Measurements from ENCODE around the gene RFWD3. TPM values are rescaled to one million over a fixed set of nuclear protein-coding genes. Genes with fewer than 3 reads are reported as not detected.

The RFWD3 gene
- total RNA-seq, 3 donors from 2014 or later (not counting 1 experiment from before 2014, with no cell fraction given): 41.1 to 53.4 (median 47.5) TPM

DNA sequence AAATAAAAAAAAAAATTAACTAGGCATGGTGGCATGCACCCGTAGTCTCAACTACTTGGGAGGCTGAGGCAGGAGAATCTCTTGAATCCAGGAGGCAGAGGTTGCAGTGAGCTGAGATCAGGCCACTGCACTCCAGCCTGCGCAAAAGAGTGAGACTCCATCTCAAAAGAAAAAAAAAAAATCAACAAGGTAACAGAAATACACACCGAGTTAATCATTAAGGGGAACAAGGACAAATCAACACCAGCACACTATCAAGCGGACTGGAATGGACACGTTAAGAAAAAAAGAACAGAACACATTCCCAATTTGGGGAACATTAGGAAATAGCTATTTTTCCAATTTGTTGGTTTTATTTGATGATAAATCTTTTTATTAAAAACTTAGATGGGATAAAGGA, 31.4 kb downstream of the RFWD3 start:
- 67% methylated on average over 3 of the region's 5 CpGs for WGBS (ENCODE audit: insufficient coverage)
- intact Hi-C loops (cut with micrococcal nuclease): no loop called here
- Mint-ChIP-seq H3K27ac (no peak overlapping the region), H3K36me3 (peaks cover 11% of the 10 kb centered on the region), H3K27me3 (ENCODE audit: low read depth in 2 of 2) (no peaks in the 10 kb centered on the region), H3K4me1 (no peaks in the 10 kb centered on the region), H3K4me3 (no peak overlapping the region), H3K9me3 (no peaks in the 10 kb centered on the region)
- DNase-seq (no peak), ATAC-seq (no peak)
- Histone ChIP-seq H3K4me3 (ENCODE audit: low read length) (no peak overlapping the region), H3K9me3 (ENCODE audit: control insufficient read depth, insufficient read depth, low read length) (no peaks in the 10 kb centered on the region), H3K4me1 (ENCODE audit: control insufficient read depth, insufficient read depth, low read length) (no peaks in the 10 kb centered on the region), H3K27me3 (ENCODE audit: control insufficient read depth, insufficient read depth, low read length) (no peaks in the 10 kb centered on the region), H3K27ac (ENCODE audit: low read length) (no peak overlapping the region), H3K36me3 (ENCODE audit: control insufficient read depth, insufficient read depth, low read length) (peaks cover 65% of the 10 kb centered on the region)
- no peak for TF ChIP-seq CTCF (IDR thresholded peaks at IDR 0.05)

DNA sequence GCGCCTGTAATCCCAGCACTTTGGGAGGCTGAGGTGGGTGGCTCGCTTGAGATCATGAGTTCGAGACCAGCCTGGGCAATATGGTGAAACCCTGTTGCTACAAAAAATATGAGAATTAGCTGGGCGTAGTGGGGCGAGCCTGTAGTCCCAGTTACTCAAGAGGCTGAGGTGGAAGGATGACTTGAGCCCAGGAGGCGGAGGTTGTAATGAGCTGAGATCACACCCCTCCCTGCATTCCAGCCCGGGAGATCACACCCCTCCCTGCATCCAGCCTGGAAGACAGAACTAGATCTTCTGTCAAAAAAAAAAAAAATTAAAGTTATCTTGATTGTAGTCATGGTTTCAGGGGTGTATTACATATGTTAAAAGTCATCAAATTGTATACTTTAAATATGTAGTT, 33.0 kb downstream of the RFWD3 start:
- Mint-ChIP-seq H3K4me3 (no peak overlapping the region), H3K9me3 (no peaks in the 10 kb centered on the region), H3K27me3 (ENCODE audit: low read depth in 2 of 2) (no peaks in the 10 kb centered on the region), H3K36me3 (peaks cover 19% of the 10 kb centered on the region), H3K27ac (no peak overlapping the region), H3K4me1 (no peaks in the 10 kb centered on the region)
- TF ChIP-seq CTCF (IDR thresholded peaks at IDR 0.05): no peak
- no peak for DNase-seq
- no peak overlapping the region for H3K27ac ChIP-seq (ENCODE audit: low read length)
- no peaks in the 10 kb centered on the region for H3K9me3 ChIP-seq (ENCODE audit: control insufficient read depth, insufficient read depth, low read length)
- ATAC-seq: no peak
- peaks cover 68% of the 10 kb centered on the region for H3K36me3 ChIP-seq (ENCODE audit: control insufficient read depth, insufficient read depth, low read length)
- 99% methylated on average over 6 of the region's 7 CpGs for WGBS (ENCODE audit: insufficient coverage)
- no peaks in the 10 kb centered on the region for H3K4me1 ChIP-seq (ENCODE audit: control insufficient read depth, insufficient read depth, low read length)
- H3K27me3 ChIP-seq (ENCODE audit: control insufficient read depth, insufficient read depth, low read length): no peaks in the 10 kb centered on the region
- no peak overlapping the region for H3K4me3 ChIP-seq (ENCODE audit: low read length)
- intact Hi-C loops (cut with micrococcal nuclease): no loop called here

- Mint-ChIP-seq H3K4me3 (no peak overlapping the region), H3K27me3 (ENCODE audit: low read depth in 2 of 2) (no peaks in the 10 kb centered on the region), H3K27ac (peak overlapping the region; percentile 27 to 28), H3K4me1 (peaks cover 6% of the 10 kb centered on the region in 2 donors), H3K36me3 (peaks cover 18% of the 10 kb centered on the region), H3K9me3 (no peaks in the 10 kb centered on the region)
- DNase-seq (no peak), ATAC-seq (no peak)
- no peak for TF ChIP-seq CTCF (IDR thresholded peaks at IDR 0.05)
- intact Hi-C loops (cut with micrococcal nuclease): loop anchor here (10.0 kb wide), 1 partner anchor 123 kb away; no protein-coding TSS in a partner anchor
- Histone ChIP-seq H3K27me3 (ENCODE audit: control insufficient read depth, insufficient read depth, low read length) (no peaks in the 10 kb centered on the region), H3K9me3 (ENCODE audit: control insufficient read depth, insufficient read depth, low read length) (no peaks in the 10 kb centered on the region), H3K27ac (ENCODE audit: low read length) (no peak overlapping the region), H3K4me3 (ENCODE audit: low read length) (no peak overlapping the region), H3K4me1 (ENCODE audit: control insufficient read depth, insufficient read depth, low read length) (no peaks in the 10 kb centered on the region), H3K36me3 (ENCODE audit: control insufficient read depth, insufficient read depth, low read length) (peaks cover 86% of the 10 kb centered on the region)
- WGBS (ENCODE audit: insufficient coverage): 93% methylated on average over 6 of the region's 6 CpGs
These were observed 39.0 kb downstream of the RFWD3 start for GRCh38 chr16:74627506-74628220.
